ENCODE results near the gene DDX41.
"Not testable (repeated sequence)": the region's sequence is repeated elsewhere in the genome, so short reads cannot be mapped to it uniquely, and the experiment has no call there.

The DDX41 gene

DNA sequence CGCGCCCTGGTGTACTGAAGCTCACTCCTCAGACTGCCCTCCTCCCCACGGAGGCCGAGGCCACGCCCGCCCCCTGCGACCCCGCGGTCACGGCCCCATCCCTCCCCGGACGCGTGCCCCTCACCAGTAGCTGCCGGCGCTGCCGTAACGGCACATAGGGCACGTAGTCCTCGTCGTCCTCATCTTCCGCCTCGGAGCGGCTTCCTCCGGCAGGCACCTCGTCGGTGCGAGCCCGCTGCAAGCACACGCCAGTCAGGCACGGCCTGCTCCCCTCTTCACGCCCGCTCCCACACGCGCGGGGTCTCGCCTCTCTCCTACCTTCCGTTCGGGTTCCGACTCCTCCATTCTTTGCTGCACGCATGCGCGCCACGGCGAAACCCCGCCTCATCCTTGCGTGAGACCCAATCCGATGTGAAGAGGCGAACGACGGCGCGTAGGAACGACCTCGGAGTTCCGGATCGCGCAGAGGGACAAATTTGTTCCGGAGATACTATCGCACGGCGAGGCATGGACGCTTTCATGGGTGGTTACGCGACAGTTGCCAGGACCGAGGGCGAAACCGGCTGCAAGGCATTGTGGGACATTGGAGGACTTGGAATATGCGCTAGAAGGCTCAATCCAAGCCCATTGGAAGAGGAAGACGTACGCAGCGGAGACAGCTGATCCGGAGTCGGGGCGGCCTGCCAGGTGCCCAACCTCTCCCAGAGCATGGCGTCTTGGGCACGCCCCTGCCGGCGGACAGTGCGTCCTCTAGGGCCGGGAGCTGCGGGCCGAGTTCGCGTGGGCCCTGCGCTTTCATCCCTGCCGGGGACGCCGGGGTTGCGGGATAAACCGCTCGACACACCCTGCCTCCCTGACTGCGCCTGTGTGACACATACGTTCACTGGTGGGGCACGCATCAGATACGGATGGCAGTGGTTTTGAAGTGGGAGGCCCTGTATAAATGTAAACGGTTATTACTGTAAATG, at the start of gene DDX41:
Gene DDX41, minus strand, starts transcription at position 361 of the 968 bp plus-strand sequence. Its CDS starts 16 bp downstream, at position 345.
- peak; percentile 97 for DNase-seq

DNA sequence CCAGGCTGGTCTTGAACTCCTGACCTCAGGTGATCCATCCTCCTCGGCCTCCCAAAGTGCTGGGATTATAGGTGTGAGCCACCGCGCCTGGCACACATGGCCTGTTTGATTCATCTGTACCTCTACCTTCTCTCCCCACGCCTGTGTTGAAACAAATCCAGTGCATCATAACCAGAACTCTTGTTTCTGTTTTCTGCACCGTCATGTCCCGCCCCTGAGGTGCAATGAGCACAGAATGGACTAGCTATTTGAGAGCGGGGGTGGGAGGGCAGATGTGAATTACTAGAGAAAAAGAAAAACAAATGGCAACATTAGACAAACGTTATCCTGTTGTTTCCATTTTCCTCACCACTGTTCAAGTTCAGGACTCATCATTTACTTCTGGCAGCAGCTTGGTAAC, 48.3 kb upstream of the DDX41 start:
- no peak for DNase-seq

DNA sequence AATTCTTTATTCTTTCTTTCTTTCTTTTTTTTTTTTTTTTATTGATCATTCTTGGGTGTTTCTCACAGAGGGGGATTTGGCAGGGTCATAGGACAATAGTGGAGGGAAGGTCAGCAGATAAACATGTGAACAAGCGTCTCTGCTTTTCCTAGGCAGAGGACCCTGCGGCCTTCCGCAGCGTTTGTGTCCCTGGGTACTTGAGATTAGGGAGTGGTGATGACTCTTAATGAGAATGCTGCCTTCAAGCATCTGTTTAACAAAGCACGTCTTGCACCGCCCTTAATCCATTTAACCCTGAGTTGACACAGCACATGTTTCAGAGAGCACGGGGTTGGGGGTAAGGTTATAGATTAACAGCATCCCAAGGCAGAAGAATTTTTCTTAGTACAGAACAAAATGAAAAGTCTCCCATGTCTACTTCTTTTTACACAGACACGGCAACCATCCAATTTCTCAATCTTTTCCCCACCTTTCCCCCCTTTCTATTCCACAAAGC, 42.7 kb upstream of the DDX41 start:
- DNase-seq, result not testable (repeated sequence)

DNA sequence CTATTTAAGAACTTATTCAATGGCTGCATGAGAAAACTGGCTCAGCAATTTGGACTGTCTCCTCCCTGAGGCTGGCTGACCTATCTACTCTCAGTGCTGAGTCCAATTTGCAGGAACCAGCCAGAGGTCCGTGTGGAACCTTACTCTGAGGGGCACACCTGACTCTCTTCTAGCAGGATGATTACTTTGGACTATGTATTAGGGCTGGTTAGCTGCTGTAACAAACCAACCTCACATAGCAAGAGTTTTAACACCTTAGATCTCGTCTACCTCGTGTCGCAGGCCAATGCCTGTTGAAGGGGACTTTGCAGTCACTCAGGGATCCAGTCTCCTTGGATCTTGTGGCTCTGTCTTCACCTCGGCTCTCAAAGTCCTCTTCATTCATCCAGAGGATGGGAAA, 41.0 kb upstream of the DDX41 start:
- no peak for DNase-seq

DNA sequence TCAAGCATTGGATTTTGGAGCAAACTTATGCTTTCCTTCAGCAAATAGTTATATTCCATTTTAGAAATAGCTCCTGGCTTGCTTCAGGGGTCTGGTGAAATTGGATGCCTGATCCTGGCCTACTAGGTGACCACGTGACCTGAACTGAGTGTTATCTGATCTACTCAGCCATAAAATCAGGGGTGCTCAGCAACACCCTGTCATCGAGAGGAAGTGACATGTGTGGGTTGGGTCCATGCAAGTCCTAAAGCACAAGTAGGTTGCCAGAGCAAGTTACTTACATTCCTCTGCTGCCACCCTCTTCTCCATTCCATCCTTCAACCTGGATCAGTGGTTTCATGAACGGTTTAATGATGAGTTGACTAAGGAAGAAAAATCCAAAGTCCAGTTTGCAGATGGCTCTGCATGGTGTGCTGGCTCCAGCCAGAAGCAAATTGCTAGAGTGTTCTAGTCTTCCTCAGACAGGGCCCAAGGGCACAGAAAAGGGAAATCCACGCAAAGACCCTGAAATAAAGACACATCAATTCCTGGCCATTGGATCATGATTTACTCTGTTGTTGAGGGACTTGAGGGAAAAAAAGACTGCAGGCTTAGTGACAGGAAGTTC, 40.4 kb upstream of the DDX41 start:
- DNase-seq, result no peak

DNA sequence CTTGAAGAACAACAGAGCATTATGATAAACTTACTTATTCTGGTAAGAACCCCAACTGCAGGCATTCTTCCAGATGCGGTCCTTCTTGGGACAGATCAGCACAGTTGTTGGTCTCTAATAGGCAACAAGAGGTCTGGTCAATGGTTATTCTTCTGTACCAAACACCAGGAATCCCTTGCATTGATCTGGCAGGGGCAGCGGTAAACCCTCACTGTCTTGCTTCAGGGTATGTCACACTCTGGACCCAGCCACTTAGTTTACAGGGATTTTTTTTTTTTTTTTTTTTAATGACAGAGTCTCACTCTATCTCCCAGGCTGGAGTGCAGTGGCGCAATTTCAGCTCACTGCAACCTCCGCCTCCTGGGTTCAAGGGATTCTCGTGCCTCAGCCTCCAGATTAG, 38.9 kb upstream of the DDX41 start:
- no peak for DNase-seq

DNA sequence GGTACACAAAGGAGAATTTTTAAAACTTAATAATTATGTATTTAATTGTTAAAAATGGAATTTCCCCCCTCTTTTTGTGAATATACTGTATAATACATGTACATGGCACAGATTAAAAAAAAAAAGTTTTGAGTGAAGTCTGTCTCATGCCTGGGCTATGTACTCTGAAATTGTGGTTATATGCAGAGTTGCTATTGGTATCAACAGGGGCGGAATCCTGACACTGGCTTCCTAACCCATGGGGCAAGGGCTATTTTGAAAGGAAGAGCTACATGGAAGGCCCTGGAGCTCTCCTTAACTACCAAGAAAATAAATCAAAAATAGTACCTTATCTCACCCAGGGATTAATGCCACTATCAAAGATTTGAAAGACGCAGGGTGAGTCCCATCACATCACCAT, 38.5 kb upstream of the DDX41 start:
- DNase-seq, result no peak

DNA sequence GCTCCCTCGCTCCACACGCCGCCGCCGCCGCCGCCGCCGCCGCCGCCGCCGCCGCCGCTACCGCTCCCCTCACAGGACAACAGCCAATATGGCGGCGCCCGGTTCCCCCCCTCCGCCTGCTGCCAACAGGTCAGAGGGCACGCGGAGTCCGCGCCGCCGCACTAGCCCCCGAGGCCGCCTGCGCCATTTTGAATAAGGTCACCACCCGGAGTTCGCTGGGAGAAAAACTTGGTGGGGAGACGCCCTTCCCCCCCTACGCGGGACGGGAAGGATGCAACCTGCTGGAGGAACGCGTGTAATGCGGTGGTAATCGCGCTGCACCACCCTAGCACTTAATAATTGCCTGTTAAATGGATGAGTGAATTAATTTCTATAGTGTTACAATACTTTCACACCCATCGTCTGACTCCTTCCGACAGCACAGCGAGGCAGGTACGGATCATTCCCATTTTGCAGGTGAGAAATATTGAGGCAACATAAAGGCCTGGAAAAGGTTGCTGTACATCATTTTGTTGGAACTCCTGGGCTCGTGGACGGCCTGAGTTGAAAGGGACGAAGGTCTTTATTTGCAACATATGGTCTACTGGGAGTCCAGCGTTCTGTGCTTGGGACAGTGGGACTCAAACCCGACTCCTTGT, 37.8 kb upstream of the DDX41 start, which contains the start of gene FAM193B:
Gene FAM193B, minus strand, starts transcription at position 90 of the 638 bp plus-strand sequence. CDS start 105 bp downstream, outside the sequence.
- DNase-seq, result peak; percentile 87

DNA sequence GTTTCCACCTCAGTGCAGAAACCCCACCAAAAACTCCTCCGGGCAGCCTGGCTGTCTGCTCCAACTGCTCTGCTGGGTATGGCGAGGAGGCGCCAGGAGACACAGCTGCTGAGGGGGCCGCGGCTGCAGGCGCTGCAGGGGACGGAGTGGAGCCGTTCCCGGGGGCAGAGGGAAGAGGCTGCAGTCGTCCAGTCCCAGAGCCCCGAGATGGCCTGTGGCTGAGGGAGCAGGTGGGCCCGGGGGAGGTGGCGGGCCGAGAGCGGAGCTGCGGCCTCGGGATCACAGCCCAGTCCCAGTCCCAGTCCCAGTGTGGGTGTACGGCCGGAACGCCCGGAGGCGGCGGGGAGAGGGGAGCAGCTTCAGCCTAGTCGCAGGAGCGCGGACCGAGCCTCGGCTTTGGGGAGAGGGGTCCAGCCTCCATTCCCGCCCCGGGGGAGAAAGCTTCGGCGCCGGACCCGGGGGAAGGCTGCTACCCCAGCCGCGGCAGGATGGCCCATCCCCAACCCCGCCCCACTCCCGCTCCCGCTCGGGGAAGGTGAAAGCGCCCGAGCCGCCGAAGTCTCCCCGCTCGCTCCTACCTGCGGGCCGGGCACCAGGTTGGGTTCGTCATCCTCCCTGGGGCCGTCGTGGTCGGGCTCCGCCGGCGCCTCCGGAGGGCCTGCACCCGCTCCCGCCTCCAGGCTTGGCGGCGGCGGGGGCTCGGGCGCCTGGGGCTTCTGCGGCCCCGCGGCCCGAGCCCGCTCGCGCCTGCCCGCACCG, 37.1 kb upstream of the DDX41 start:
- no peak for DNase-seq

DNA sequence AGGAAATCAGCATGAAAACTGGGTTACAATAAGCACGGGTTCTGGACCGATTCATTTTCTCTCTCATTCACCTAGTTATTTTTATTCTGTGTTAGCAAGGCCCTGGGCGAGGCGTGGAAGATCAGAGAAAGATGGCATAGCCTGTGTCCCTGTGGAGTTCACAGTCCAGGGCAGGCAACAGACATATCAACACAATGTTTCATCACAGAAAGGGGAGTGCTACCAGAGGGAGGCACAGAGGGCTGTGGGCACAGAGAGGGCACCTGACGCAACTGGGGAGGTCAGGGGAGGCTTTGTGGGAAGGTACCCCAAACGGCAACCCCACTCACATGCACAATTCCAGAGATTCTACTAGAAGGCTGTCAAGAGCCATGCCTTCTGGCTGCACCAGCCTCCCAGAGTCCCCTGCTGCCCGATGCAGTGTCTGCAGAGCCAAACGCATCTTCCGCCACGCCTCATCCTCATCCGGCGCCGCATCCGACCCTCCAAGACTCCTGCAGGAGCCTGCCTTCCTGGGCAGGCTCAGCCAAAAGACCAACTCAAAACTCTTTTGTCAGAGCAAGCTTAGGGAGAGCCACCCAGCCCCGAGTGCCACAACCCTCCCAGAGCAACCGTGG, 36.2 kb upstream of the DDX41 start:
- DNase-seq, result no peak

DNA sequence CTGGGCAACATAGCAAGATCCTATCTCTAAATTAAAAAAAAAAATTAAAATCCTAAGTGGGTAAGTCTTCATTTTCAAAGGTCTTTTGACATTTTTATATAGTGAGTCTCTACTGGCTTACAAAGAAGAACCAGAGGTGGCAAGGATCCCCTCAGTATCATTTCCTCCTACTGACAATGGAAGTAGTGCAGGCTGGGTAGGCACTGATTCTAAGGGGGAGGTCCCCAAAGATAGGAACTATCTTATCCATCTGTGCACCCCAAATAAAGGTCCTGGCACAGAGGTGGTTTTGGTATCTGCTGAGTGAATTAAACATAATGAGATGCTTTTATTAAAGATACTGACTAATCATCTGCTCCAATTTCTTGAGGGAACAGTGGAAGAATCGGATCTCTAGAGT, 33.4 kb upstream of the DDX41 start:
- DNase-seq, result no peak

DNA sequence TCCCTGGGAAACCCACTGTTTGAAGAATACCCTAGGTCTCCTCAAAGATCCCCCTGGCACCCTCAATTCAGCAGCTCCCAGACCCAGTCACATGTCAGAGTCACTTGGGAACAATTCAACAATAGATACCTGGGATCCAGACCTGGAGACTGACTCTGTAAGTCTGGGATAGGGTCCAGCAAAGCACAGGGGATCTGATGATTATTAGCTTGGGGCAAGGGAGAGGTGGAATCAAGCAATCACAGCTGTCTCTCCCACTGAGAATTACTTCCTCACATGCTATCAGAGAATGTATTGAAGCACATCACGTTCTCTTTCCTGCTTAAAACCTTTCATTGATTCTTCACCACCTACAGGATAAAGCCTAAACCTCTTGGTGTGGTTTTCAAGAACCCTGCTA, 31.7 kb upstream of the DDX41 start:
- DNase-seq, result no peak

DNA sequence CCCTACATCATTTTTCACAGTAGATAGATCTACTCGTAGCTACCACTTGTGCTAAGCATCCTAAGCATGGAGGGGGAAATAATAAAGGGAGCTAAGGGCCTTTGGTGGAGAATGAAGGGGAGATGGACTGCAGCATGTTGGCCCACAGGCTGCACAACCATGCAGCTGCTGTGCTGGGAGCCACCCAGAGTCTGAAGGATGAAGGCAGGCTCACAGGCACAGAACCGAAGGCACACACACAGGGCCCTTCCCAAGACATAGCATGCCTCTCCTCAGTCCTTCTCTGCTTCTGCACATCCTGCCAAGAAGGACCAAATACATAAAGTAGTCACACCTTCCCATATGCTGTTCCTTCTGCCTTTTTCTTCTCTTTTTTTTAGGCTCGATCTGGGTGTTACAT, 31.0 kb upstream of the DDX41 start:
- DNase-seq, result no peak

DNA sequence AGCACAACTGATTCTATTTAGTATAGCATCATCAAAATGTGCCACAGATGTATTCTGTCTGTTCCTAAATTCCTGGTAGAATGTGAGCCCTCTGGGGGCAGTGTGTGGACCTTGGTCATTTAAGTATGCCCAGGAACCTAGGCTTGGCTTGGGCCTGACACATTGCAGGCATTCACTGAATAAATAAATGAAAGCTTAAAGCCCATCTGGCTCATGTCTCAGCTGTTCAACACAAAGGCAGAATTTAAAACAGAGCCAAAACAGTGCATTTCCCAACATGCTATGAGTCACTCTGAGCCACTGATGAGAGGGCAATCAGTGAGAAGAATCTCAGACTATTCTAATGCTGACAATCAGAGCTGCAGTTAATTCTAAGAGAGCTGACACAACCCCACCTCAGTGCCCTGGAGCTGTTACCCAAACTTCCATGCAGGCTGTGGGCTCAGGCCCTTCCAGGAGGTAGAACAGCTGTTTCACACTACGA, 29.5 kb upstream of the DDX41 start:
- peak; percentile 62 for DNase-seq

DNA sequence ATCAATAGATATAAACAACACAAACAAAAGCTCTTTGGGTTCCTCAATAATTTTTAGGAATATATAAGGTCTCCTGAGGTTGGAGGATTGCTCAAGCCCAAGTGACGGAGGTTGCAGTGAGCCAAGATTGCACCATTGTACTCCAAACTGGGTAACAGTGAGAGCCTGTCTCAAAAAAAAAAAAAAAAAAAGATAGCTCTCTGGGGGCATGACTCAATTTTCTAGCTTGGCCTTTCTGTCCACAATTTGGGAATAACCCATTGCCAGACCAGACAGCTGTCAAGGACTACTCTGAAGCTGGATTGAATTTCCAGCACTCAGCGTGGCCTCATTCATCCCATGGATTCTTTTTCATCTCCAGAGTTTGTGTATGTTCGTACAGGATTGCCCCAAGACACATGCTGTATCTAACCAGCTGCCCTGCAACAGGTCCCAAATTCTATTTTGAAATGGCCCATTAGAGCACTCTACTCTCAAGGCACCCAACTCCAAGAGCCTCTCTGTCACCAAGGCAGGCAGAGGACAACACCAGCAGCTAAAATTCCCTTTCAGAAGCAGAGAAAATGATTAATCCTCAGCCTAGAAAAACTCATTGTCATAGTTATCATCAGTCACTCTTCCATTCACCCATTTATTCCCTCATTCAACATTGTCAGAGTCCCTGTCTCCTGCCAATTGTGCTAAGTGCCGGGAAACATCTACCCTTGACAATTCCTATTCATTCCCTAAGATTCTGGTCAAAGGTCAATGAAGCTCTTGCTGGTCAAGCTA, 28.9 kb upstream of the DDX41 start:
- DNase-seq, result peak; percentile 39

DNA sequence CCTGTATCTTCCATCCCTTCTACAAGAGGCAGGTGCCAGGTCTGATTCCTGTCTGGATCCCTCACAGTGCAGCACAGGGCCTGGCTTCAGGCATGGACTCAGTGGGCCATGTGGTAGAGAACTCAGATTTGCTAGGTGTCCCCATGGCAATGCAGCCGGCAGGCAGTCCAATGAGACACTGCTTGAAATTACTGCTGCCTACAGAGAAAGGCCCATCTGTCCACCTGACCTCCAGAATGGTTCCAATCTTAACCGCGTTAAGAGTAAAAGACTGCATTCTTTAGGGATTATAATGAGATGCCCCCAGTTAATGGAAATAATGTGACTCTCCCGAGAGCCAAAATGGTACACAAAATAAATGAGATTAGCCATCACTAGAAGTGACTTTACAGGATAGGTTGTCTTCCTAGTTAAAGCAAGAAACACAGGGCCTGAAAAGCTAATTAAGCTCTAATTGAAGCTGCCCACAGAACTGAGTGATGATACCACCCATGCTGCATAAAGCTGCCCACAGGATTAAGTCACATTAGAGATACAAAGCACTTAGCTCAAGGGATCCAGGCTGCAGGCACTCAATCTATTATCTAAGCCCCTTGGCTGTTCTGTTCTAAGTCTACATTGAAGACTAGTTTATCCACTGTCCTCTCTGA, 26.2 kb upstream of the DDX41 start:
- no peak for DNase-seq

DNA sequence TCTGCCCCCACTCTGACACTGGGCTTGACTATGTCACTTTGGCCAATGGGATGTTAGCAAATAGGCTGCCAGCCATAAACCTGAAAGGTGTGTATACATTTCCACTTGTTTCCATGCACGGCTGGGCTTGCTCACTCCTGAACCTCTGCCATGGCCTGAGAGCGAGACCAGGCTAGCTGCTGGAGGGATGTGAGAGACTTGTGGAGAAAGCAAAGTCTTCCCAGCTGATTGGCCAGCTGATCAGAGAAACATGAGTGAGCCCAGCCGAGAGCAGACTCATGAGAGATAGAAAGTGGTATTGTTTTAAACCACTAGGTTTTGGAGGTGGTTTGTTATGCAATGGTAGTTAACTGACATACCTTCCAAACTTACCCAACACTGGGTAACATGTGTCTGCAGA, 23.7 kb upstream of the DDX41 start:
- DNase-seq, result no peak

DNA sequence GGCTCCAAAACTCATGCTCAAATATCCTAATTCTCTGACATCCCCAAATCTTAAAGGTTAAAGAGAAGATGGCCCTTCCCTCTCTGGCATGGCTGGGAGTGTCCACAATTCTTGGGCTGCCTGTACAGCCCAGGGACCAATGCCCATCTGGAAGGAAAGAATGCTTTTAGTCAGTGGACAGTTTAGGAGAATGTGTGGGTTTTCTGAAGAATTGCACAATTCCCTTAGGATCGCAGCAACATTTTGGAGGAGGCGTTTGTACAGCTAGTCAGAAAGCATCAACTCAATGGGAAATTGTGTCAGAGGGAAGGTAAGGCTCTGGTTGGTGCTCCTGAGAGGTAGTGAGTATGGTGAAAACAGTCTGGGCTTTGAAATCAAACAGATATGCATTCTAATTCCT, 22.6 kb upstream of the DDX41 start:
- DNase-seq, result peak; percentile 24

DNA sequence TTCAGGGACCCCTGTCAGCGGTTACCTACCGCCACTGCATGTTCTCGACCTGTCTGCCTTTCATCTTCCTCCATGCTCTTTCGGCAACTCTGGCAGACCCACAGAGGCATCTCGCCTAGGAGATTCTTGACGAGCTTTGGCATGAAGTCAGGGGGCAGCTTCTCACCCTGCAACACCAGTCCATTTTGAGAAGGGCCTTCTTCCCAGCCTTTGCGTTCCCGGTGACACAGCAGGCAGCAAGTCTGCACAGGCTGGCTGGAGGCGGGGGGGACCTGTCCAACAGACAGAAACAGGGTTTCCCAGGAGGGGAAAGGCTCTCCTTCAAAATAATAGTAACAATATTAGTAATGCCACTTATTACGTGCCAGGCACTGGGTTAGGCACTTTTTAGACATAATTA, 22.1 kb upstream of the DDX41 start:
- DNase-seq, result no peak

All from GOT3 (cell line).